Measurements from ENCODE around the gene TMPRSS6. TPM values are rescaled to one million over a fixed set of nuclear protein-coding genes. Genes with fewer than 3 reads are reported as not detected.

Gene TMPRSS6
- total RNA-seq, 1 donor from 2014 or later: 2.1 TPM

- Histone ChIP-seq H3K4me1 (peaks cover 4% of the 10 kb centered on the region), H3K27me3 (no peaks in the 10 kb centered on the region), H3K27ac (no peak overlapping the region), H3K4me3 (no peak overlapping the region), H3K9me3 (no peaks in the 10 kb centered on the region), H3K36me3 (no peaks in the 10 kb centered on the region)
- no peak for TF ChIP-seq CTCF (IDR thresholded peaks at IDR 0.05)
- no peak for ATAC-seq
- intact Hi-C loops (cut with DNase I): no loop called here
- no peak for DNase-seq
Measured at GRCh38 chr22:37126383-37126782, 16.9 kb upstream of the TMPRSS6 start.

- intact Hi-C loops (cut with DNase I): no loop called here
- no peak for ATAC-seq
- H3K4me1 ChIP-seq: peaks cover 4% of the 10 kb centered on the region
- TF ChIP-seq CTCF (IDR thresholded peaks at IDR 0.05): no peak
- DNase-seq: no peak
- H3K27ac ChIP-seq: no peak overlapping the region
- no peaks in the 10 kb centered on the region for H3K36me3 ChIP-seq
- H3K27me3 ChIP-seq: no peaks in the 10 kb centered on the region
- H3K4me3 ChIP-seq: no peak overlapping the region
- no peaks in the 10 kb centered on the region for H3K9me3 ChIP-seq
Measured at GRCh38 chr22:37123649-37124048, 14.1 kb upstream of the TMPRSS6 start.

- H3K27ac ChIP-seq: peak overlapping the region; percentile 36
- H3K9me3 ChIP-seq: no peaks in the 10 kb centered on the region
- no peak overlapping the region for H3K4me3 ChIP-seq
- ATAC-seq (peak; percentile 24), DNase-seq (no peak)
- H3K36me3 ChIP-seq: no peaks in the 10 kb centered on the region
- H3K27me3 ChIP-seq: no peaks in the 10 kb centered on the region
- intact Hi-C loops (cut with DNase I): no loop called here
- H3K4me1 ChIP-seq: peaks cover 4% of the 10 kb centered on the region
- TF ChIP-seq CTCF (IDR thresholded peaks at IDR 0.05): no peak
Measured at GRCh38 chr22:37122598-37123180, 13.2 kb upstream of the TMPRSS6 start.

- ATAC-seq: peak; percentile 62
- intact Hi-C loops (cut with DNase I): no loop called here
Measured at GRCh38 chr22:37121887-37122591, 12.5 kb upstream of the TMPRSS6 start.

GRCh38 chr22:37120569-37121340 lies 11.2 kb upstream of the TMPRSS6 start:
- H3K4me1 ChIP-seq: peaks cover 4% of the 10 kb centered on the region
- intact Hi-C loops (cut with DNase I): no loop called here
- no peak for TF ChIP-seq CTCF (IDR thresholded peaks at IDR 0.05)
- H3K36me3 ChIP-seq: no peaks in the 10 kb centered on the region
- ATAC-seq (no peak), DNase-seq (no peak)
- no peaks in the 10 kb centered on the region for H3K9me3 ChIP-seq
- H3K4me3 ChIP-seq: no peak overlapping the region
- H3K27ac ChIP-seq: no peak overlapping the region
- H3K27me3 ChIP-seq: no peaks in the 10 kb centered on the region

More at GRCh38 chr22:37121887-37122591, 12.5 kb upstream of the TMPRSS6 start:
- Histone ChIP-seq H3K27ac (peak overlapping the region; percentile 36), H3K4me3 (no peak overlapping the region), H3K36me3 (no peaks in the 10 kb centered on the region), H3K4me1 (peaks cover 4% of the 10 kb centered on the region), H3K27me3 (no peaks in the 10 kb centered on the region), H3K9me3 (no peaks in the 10 kb centered on the region)
- no peak for TF ChIP-seq CTCF (IDR thresholded peaks at IDR 0.05)
- DNase-seq: peak; percentile 56

All from upper lobe of right lung (tissue), 1 donor.